Measurements from ENCODE around the gene PI3. TPM values are rescaled to one million over a fixed set of nuclear protein-coding genes. Genes with fewer than 3 reads are reported as not detected.

PI3 gene
- total and polyA plus RNA-seq, 2 of the 8 experiments (the other 6 are each of a cell fraction or from before 2014, with no cell fraction given) = not detected

DNA sequence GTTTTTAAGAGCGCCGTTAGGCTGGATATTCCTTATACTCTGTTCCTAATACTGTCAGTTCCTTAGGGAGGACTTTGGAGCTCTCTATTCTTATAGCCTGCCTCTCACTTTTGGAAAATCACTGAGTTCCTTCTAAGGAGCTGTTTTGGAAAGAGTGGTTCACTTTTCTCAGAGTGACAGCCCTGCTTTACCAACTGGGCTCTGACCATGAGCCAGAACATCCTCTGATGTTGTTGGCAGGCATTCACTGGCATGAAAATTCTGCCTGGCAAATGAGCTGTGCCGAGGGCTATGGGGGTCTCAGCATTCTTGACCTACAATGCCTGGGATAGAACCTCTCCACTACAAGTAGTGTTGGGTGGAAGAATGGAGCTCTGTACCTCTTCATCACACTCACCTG, 17.2 kb downstream of the PI3 start (continued):
- TF ChIP-seq, protein P1, sequence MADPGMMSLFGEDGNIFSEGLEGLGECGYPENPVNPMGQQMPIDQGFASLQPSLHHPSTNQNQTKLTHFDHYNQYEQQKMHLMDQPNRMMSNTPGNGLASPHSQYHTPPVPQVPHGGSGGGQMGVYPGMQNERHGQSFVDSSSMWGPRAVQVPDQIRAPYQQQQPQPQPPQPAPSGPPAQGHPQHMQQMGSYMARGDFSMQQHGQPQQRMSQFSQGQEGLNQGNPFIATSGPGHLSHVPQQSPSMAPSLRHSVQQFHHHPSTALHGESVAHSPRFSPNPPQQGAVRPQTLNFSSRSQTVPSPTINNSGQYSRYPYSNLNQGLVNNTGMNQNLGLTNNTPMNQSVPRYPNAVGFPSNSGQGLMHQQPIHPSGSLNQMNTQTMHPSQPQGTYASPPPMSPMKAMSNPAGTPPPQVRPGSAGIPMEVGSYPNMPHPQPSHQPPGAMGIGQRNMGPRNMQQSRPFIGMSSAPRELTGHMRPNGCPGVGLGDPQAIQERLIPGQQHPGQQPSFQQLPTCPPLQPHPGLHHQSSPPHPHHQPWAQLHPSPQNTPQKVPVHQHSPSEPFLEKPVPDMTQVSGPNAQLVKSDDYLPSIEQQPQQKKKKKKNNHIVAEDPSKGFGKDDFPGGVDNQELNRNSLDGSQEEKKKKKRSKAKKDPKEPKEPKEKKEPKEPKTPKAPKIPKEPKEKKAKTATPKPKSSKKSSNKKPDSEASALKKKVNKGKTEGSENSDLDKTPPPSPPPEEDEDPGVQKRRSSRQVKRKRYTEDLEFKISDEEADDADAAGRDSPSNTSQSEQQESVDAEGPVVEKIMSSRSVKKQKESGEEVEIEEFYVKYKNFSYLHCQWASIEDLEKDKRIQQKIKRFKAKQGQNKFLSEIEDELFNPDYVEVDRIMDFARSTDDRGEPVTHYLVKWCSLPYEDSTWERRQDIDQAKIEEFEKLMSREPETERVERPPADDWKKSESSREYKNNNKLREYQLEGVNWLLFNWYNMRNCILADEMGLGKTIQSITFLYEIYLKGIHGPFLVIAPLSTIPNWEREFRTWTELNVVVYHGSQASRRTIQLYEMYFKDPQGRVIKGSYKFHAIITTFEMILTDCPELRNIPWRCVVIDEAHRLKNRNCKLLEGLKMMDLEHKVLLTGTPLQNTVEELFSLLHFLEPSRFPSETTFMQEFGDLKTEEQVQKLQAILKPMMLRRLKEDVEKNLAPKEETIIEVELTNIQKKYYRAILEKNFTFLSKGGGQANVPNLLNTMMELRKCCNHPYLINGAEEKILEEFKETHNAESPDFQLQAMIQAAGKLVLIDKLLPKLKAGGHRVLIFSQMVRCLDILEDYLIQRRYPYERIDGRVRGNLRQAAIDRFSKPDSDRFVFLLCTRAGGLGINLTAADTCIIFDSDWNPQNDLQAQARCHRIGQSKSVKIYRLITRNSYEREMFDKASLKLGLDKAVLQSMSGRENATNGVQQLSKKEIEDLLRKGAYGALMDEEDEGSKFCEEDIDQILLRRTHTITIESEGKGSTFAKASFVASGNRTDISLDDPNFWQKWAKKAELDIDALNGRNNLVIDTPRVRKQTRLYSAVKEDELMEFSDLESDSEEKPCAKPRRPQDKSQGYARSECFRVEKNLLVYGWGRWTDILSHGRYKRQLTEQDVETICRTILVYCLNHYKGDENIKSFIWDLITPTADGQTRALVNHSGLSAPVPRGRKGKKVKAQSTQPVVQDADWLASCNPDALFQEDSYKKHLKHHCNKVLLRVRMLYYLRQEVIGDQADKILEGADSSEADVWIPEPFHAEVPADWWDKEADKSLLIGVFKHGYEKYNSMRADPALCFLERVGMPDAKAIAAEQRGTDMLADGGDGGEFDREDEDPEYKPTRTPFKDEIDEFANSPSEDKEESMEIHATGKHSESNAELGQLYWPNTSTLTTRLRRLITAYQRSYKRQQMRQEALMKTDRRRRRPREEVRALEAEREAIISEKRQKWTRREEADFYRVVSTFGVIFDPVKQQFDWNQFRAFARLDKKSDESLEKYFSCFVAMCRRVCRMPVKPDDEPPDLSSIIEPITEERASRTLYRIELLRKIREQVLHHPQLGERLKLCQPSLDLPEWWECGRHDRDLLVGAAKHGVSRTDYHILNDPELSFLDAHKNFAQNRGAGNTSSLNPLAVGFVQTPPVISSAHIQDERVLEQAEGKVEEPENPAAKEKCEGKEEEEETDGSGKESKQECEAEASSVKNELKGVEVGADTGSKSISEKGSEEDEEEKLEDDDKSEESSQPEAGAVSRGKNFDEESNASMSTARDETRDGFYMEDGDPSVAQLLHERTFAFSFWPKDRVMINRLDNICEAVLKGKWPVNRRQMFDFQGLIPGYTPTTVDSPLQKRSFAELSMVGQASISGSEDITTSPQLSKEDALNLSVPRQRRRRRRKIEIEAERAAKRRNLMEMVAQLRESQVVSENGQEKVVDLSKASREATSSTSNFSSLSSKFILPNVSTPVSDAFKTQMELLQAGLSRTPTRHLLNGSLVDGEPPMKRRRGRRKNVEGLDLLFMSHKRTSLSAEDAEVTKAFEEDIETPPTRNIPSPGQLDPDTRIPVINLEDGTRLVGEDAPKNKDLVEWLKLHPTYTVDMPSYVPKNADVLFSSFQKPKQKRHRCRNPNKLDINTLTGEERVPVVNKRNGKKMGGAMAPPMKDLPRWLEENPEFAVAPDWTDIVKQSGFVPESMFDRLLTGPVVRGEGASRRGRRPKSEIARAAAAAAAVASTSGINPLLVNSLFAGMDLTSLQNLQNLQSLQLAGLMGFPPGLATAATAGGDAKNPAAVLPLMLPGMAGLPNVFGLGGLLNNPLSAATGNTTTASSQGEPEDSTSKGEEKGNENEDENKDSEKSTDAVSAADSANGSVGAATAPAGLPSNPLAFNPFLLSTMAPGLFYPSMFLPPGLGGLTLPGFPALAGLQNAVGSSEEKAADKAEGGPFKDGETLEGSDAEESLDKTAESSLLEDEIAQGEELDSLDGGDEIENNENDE (IDR thresholded peaks at IDR 0.05; ENCODE audit: insufficient replicate concordance, low read length) = no peak
- TF ChIP-seq TBP (IDR thresholded peaks at IDR 0.05; ENCODE audit: low read depth, low read length) (no peak), POLR2AphosphoS5 (IDR thresholded peaks at IDR 0.05; ENCODE audit: low read depth, low read length) (no peak), CHD1 (IDR thresholded peaks at IDR 0.05; ENCODE audit: low read depth, low read length) (no peak), SIX5 (IDR thresholded peaks at IDR 0.05; ENCODE audit: low read depth, low read length) (no peak), CTBP2 (IDR thresholded peaks at IDR 0.05; ENCODE audit: borderline replicate concordance, insufficient read depth, insufficient read length, low read length) (no peak), EP300 (IDR thresholded peaks at IDR 0.05; ENCODE audit: borderline replicate concordance in 1 of 2, low read depth in 2 of 2, low read length in 2 of 2) (no peak), POU5F1 (IDR thresholded peaks at IDR 0.05; ENCODE audit: low read depth, low read length) (no peak), GABPA (IDR thresholded peaks at IDR 0.05; ENCODE audit: borderline replicate concordance, insufficient read depth, low read length) (no peak)
